GM12872 (cell line): ENCODE results near the gene SNTG2.

ENCODE experiments used
- CTCF ChIP-seq: IDR thresholded peaks from 3 replicates; pipeline ENCODE4 v1.5.1; 2011; ENCODE audit warnings: low read depth, mild to moderate bottlenecking, low read length, moderate library complexity; ENCODE audit not compliant: insufficient read depth

SNTG2 gene

GRCh38 chr2:1055014-1055595 is 104.5 kb downstream of the SNTG2 start:
- no peak for TF ChIP-seq CTCF

DNA sequence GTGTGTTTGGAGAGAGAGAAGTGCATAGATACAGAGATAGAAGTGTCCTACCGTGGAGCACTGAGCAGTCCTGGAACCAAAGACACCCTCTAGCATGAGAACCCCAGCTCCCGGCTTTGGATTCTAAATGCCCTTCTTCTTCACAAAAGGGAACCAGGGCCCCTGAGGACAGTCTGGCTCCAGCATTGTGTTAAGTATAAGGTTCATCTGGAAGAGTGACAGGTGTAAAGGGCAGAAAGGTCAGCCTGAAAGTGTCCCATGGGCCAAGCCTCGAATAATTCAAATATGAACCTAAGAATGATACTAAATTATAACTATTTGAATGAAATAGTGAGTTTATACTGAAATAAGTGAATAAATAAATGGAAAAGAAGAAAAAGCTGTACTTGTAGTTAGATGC is 109.7 kb downstream of the SNTG2 start:
- TF ChIP-seq CTCF, result no peak

GRCh38 chr2:1060987-1061386 is 110.3 kb downstream of the SNTG2 start:
- no peak for TF ChIP-seq CTCF

DNA sequence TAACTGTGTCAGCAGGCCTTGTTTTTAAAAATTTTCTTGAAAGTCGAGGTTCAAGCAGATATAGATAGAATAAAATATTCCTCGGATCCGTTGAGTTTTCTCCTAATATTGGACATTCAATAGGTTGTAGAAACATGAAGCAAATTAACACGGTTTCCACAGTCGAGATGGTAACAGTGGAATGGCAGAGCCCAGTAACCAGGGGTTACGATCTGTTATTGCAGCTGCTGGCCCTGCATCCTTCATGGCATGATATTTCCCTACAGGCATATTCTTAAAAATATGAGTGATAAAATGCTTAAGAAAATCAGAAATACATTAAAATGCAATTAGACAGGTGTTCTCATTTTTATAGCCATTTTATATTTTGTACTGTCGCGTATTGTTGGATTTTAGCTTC is 117.6 kb downstream of the SNTG2 start:
- no peak for TF ChIP-seq CTCF

GRCh38 chr2:1068822-1069221 is 118.2 kb downstream of the SNTG2 start:
- TF ChIP-seq CTCF, result no peak

DNA sequence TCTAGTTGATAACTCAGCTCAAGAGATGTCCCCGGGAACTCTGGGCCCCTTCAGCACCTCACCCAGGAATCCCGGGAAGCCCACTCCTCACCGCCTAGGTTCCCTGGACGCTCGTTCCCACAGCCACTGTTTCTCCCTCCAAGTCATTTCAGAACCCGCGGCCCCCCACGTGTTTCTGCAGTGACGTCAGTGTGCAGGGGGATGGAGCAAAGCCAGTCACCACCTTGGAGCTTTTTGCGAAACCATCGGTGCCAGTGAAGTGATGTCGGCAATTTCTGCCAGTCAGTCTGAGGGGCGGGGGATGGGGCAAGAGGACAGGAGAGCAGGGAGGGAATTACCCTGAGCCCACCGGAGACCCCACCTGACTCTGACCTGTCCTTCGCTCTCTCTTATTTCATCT is 119.2 kb downstream of the SNTG2 start:
- no peak for TF ChIP-seq CTCF

GRCh38 chr2:1070601-1071000 is 120.0 kb downstream of the SNTG2 start:
- TF ChIP-seq CTCF, result no peak
